MM.1S (cell line): ENCODE data around the gene MCU.

ENCODE experiments used
- CTCF ChIP-seq: fragments of 300-600 bp; sonication (generic); IDR thresholded peaks from 2 replicates; pipeline ENCODE4 v1.5.1; 2016; ENCODE audit warnings: antibody characterized with exemption, low read length, mixed read lengths
- EZH2phosphoT487 ChIP-seq: fragments of 300-600 bp; sonication (generic); IDR thresholded peaks from 2 replicates; pipeline ENCODE4 v1.6.1; 2018; ENCODE audit warnings: antibody characterized with exemption, low read length

- TF ChIP-seq EZH2phosphoT487 (no peak), CTCF (no peak)
These were observed 52.6 kb downstream of the MCU start for GRCh38 chr10:72744566-72744965.
